C4-2B (cell line): ENCODE results near the gene PLEKHG1.

Source experiments
- H3K27ac ChIP-seq: fragments of 450-650 bp; 2 replicates; pipeline ENCODE4 v1.5.1; 2017
- CTCF ChIP-seq: fragments of 450-650 bp; conservative IDR thresholded peaks from 2 replicates; pipeline ENCODE4 v1.5.1; 2017; ENCODE audit warnings: mild to moderate bottlenecking
- ZFX ChIP-seq: fragments of 450-650 bp; IDR thresholded peaks from 2 replicates; pipeline ENCODE4 v1.6.1; 2017

Gene PLEKHG1

GRCh38 chr6:150622941-150623874, 23.5 kb downstream of the PLEKHG1 start:
- H3K27ac ChIP-seq, result no peak overlapping the region
- TF ChIP-seq CTCF, result no peak

GRCh38 chr6:150624191-150624590, 24.5 kb downstream of the PLEKHG1 start:
- H3K27ac ChIP-seq, result no peak overlapping the region
- no peak for TF ChIP-seq CTCF
- no peak for TF ChIP-seq ZFX

GRCh38 chr6:150625927-150626326, 26.2 kb downstream of the PLEKHG1 start:
- H3K27ac ChIP-seq, result no peak overlapping the region
- TF ChIP-seq CTCF (no peak), ZFX (no peak)

GRCh38 chr6:150627154-150627553, 27.5 kb downstream of the PLEKHG1 start:
- no peak for TF ChIP-seq ZFX
- TF ChIP-seq CTCF, result no peak
- no peak overlapping the region for H3K27ac ChIP-seq

- no peak overlapping the region for H3K27ac ChIP-seq
- TF ChIP-seq CTCF (no peak), ZFX (no peak)
Measured at GRCh38 chr6:150627585-150628025, 27.9 kb downstream of the PLEKHG1 start.

GRCh38 chr6:150628908-150629307, 29.2 kb downstream of the PLEKHG1 start:
- TF ChIP-seq ZFX (no peak), CTCF (no peak)

GRCh38 chr6:150631283-150631983, 31.7 kb downstream of the PLEKHG1 start:
- TF ChIP-seq CTCF, result no peak
- no peak for TF ChIP-seq ZFX
- no peak overlapping the region for H3K27ac ChIP-seq

More at GRCh38 chr6:150628908-150629307, 29.2 kb downstream of the PLEKHG1 start:
- no peak overlapping the region for H3K27ac ChIP-seq
